Ovary (tissue), 3 donors: ENCODE results near the gene KLHL41.

Source experiments
- CTCF ChIP-seq, 3 donors: fragments of 450-650 bp in 2 of 3; fragments of 200-600 bp in 1 of 3; IDR thresholded peaks; one replicate each; pipeline versions ENCODE4 v1.5.1 to v1.8.0; 2016 to 2022; ENCODE audit warnings: antibody characterized with exemption in 3 of 3, mild to moderate bottlenecking in 1 of 3
- POLR2A ChIP-seq: fragments of 450-650 bp; IDR thresholded peaks from one replicate; pipeline ENCODE4 v1.6.1; 2017; ENCODE audit warnings: antibody characterized with exemption, mild to moderate bottlenecking, moderate library complexity
- donor health status: DM: no; HTN: no; CAD: no.

- TF ChIP-seq CTCF (IDR thresholded peaks at IDR 0.05) (no peak), POLR2A (no peak)
Observed at GRCh38 chr2:169562519-169562918, 53.0 kb downstream of the KLHL41 start.
